ENCODE results near the gene IRAG1.

GRCh38 chr11:10727146-10727851 lies 33.7 kb upstream of the IRAG1 start:
- no peak for TF ChIP-seq POLR2A (IDR thresholded peaks at IDR 0.05)
- no peak for TF ChIP-seq CTCF (IDR thresholded peaks at IDR 0.05)
